Measurements from ENCODE around the gene NEMF.

The NEMF gene

GRCh38 chr14:49862089-49862673 lies 9.6 kb upstream of the NEMF start:
- CTCF ChIA-PET: interaction anchor here (0.6 to 6.1 kb wide), 31 partner anchors 9 to 696 kb away, joined by 3 to 91 read pairs (median 4); partner anchors contain the start of genes ARF6, NEMF, RPS29 and VCPKMT
- POLR2A ChIA-PET: interaction anchor here (0.9 to 2.9 kb wide), 15 partner anchors 8 to 276 kb away, joined by 3 to 38 read pairs (median 5); partner anchors contain the start of genes ARF6, LRR1, MGAT2 and NEMF
- peaks cover 2% of the 10 kb centered on the region; the same call in 1 of the 2 replicates for H3K4me1 ChIP-seq (ENCODE audit: control insufficient read depth, insufficient read depth, low read length)
- no peaks in the 10 kb centered on the region for H3K36me3 ChIP-seq (ENCODE audit: control insufficient read depth in 2 of 2, insufficient read depth in 1 of 2, low read length in 2 of 2)
- H3K4me3 ChIP-seq (ENCODE audit: low read depth, low read length): peak overlapping the region; percentile 77
- H3K27ac ChIP-seq (ENCODE audit: extremely low read depth, low read depth, low read length): peak overlapping the region; percentile 75
- no peaks in the 10 kb centered on the region for H3K9me3 ChIP-seq (ENCODE audit: control insufficient read depth, insufficient read depth, low read depth, low read length)
- TF ChIP-seq KLF16 (tag by site-specific recombination; IDR thresholded peaks at IDR 0.05): peak; percentile 42; the same call in 1 of the 2 replicates
- no peak for TF ChIP-seq ELK4 (IDR thresholded peaks at IDR 0.05; ENCODE audit: borderline replicate concordance, low read depth, low read length)
- no peak for TF ChIP-seq ZNF670 (tag by site-specific recombination; IDR thresholded peaks at IDR 0.05; ENCODE audit: low read depth)
- TF ChIP-seq ZNF16 (tag by site-specific recombination; IDR thresholded peaks at IDR 0.05; ENCODE audit: low read depth): no peak
- TF ChIP-seq ZSCAN16 (tag by site-specific recombination; IDR thresholded peaks at IDR 0.05): no peak
- peak; percentile 31 for TF ChIP-seq ZNF654 (tag by site-specific recombination; IDR thresholded peaks at IDR 0.05; ENCODE audit: low read depth)
- TF ChIP-seq ZNF792 (tag by site-specific recombination; IDR thresholded peaks at IDR 0.05): no peak
- no peak for TF ChIP-seq ZNF514 (tag by site-specific recombination; IDR thresholded peaks at IDR 0.05)
- no peak; the same call in 1 of the 2 replicates for TF ChIP-seq ZNF24 (tag by site-specific recombination; IDR thresholded peaks at IDR 0.05)
- no peak for TF ChIP-seq KLF9 (tag by site-specific recombination; IDR thresholded peaks at IDR 0.05; ENCODE audit: low read depth)
- TF ChIP-seq ZNF148 (tag by site-specific recombination; IDR thresholded peaks at IDR 0.05; ENCODE audit: borderline replicate concordance): no peak
- no peak for TF ChIP-seq ZNF416 (tag by site-specific recombination; IDR thresholded peaks at IDR 0.05)
- TF ChIP-seq ZSCAN18 (tag by site-specific recombination; IDR thresholded peaks at IDR 0.05): no peak
- no peak for TF ChIP-seq HIC1 (tag by site-specific recombination; IDR thresholded peaks at IDR 0.05)
- no peak for TF ChIP-seq ZNF362 (tag by site-specific recombination; IDR thresholded peaks at IDR 0.05)
- peak; percentile 32; the same call in 1 of the 2 replicates for TF ChIP-seq ZNF76 (tag by site-specific recombination; IDR thresholded peaks at IDR 0.05; ENCODE audit: borderline replicate concordance, low read depth)
- TF ChIP-seq ZFHX2 (tag by site-specific recombination; conservative IDR thresholded peaks at IDR 0.05): no peak
- TF ChIP-seq ZNF48 (tag by site-specific recombination; IDR thresholded peaks at IDR 0.05): no peak
- 0 out of 2 replicates have a peak, but pooled peaks have one; percentile 18 for TF ChIP-seq ZBTB11 (tag by site-specific recombination; conservative IDR thresholded peaks at IDR 0.05; ENCODE audit: low read depth)
- TF ChIP-seq ZNF664 (tag by site-specific recombination; IDR thresholded peaks at IDR 0.05): no peak
- TF ChIP-seq ZBTB49 (tag by site-specific recombination; IDR thresholded peaks at IDR 0.05; ENCODE audit: low read depth): no peak
- peak; percentile 29; the same call in 1 of the 2 replicates for TF ChIP-seq ZBTB17 (tag by site-specific recombination; IDR thresholded peaks at IDR 0.05)

All from HEK293 (cell line).